ENCODE measurements around the gene RIC8B. TPM values are rescaled to one million over a fixed set of nuclear protein-coding genes. Genes with fewer than 3 reads are reported as not detected.

RIC8B gene
- total RNA-seq, 4 donors from 2014 or later: 12.5 to 17.8 (median 15.8) TPM

- ATAC-seq (ENCODE audit: low FRiP score) (no peak), DNase-seq (ENCODE audit: low spot score) (no peak)
- TF ChIP-seq CTCF (IDR thresholded peaks at IDR 0.05): no peak
These were observed 29.2 kb upstream of the RIC8B start for GRCh38 chr12:106745181-106745745.

GRCh38 chr12:106747973-106748436 is 26.5 kb upstream of the RIC8B start:
- no peak for TF ChIP-seq CTCF (IDR thresholded peaks at IDR 0.05)
- no peak for ATAC-seq (ENCODE audit: low FRiP score)
- no peak for DNase-seq (ENCODE audit: low spot score)

DNA sequence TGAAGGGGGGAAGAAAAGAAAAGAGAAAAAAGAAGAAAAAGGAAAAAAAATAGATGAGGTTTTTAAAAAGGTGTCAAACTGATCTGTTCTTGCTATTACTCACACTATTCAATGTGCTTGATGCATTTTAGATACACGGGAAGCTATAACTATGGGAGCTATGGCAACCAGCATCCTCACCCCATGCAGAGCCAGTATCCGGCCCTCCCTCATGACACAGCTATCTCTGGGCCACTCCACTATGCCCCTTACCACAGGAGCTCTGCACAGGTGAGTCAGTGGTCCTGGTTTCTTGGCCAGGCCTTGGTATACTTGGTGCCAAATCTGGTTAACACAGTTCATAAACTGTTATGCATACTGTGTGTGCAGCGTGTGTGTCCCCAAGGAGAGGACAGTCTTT is 24.0 kb upstream of the RIC8B start:
- no peak for TF ChIP-seq CTCF (IDR thresholded peaks at IDR 0.05)
- no peak for DNase-seq (ENCODE audit: low spot score)
- ATAC-seq (ENCODE audit: low FRiP score): no peak

DNA sequence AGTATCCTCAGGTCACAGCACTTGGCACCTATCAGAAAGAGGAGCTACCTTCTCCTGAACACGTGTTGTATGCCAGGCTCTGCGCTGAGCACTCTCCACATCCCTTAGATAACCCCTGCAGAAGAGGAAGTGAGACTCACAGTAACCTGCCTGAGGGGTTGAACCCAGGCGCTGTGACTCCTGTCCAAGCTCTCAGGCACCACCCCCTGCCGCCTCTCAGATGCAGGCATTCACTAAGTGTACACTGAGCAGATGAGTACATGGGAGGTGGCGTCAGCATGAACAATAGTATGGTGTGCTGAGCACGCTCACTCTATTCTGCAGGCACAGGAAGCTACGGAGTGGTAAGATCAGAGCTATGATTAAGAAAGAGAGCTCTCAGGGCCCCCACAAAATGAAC is 21.0 kb upstream of the RIC8B start:
- DNase-seq (ENCODE audit: low spot score) (no peak), ATAC-seq (ENCODE audit: low FRiP score) (no peak)
- TF ChIP-seq CTCF (IDR thresholded peaks at IDR 0.05): no peak

- TF ChIP-seq CTCF (IDR thresholded peaks at IDR 0.05): no peak
- no peak for DNase-seq (ENCODE audit: low spot score)
- no peak for ATAC-seq (ENCODE audit: low FRiP score)
These were observed 20.2 kb upstream of the RIC8B start for GRCh38 chr12:106754331-106754730.

- no peak for TF ChIP-seq CTCF (IDR thresholded peaks at IDR 0.05)
- ATAC-seq (ENCODE audit: low FRiP score) (peak; percentile 31), DNase-seq (ENCODE audit: low spot score) (no peak)
These were observed 16.7 kb upstream of the RIC8B start for GRCh38 chr12:106757623-106758348.
